K562 treated with DMSO at 1 percent for 4 hours (cell line): ENCODE data around the gene PSMG4. TPM values are rescaled to one million over a fixed set of nuclear protein-coding genes. Genes with fewer than 3 reads are reported as not detected.

Source experiments
- total RNA-seq: library from RNA; unstranded; fragments of 300-600 nt; gene quantifications from 2 replicates; pipeline ENCODE4 v1.2.3, GENCODE V29; 2022; ENCODE audit not compliant: insufficient read depth

PSMG4 gene
- total RNA-seq: 52.5 and 74.8 TPM in 2 replicates

DNA sequence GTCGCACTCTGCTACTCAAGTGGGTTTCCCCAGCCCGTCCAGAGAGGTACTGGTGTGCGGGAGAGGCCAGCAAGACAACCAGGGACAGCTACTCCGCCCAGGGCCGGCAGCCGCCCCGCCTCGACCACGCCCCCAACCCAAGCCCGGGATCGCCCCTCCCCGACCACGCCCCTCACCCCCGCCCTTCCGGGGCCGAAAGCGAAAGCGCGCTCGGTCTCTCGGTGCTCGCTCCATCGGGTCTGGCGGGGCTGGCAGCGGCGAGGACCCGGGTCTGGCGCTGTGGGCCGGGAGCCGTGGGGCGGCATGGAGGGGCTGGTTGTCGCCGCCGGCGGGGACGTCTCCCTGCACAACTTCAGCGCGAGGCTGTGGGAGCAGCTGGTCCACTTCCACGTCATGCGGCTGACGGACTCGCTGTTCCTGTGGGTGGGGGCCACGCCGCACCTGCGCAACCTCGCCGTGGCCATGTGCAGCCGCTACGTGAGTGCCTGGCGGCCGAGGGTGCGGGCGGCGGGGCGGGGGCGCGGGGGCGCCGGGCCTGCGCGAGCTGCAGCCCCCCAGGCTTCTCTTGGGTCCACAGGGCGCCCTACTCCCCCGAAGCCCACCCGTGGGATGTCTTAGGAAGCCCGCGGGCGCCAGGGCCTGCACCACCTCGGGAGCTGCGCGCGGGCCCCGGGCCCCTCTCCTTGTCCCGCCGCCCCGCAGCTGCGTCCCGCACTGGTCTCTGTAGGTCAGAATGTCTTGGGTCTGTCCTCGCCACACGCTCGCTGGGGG is at the start of gene PSMG4:
Gene PSMG4 (plus strand): TSS at position 228 of the 771 bp plus-strand sequence. CDS start 76 bp downstream, at position 304.

DNA sequence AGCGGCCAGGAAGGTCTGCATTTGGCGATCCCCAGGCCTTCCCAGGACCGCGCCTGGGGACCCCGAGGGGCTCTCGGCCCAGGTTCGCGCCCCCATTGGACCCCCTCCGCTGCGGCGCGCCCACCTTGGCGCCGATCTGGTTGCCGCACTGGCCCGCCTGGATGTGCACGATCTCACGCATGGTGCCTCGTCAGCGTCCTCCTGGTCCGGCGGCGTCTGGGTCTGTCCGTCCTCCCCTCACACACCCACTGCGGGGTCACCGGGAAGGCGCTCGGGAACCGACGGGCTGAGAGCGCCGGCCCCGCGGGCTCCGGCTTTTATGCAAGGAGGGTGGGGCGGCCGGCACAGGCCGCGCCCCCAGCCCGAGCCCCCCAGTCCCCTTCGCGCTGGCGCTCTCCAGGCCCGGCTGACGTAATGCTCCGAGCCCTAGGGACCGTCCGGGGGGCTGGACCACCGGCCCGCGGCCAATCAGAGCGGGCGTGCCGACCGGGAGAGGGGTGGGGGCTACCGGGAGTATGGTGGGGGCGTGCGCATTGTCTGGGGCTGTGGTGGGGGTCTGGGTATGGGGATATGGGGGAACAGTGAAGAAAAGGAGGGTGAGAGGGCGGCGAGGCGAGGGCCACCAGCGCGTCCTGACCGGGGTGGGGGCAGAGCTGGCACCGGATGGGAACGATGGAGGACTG is 31.2 kb upstream of the PSMG4 start, which contains the start of gene TUBB2B:
Gene TUBB2B (minus strand): TSS at position 291 of the 683 bp plus-strand sequence. CDS start 110 bp downstream, at position 181.

Other genes starting within 250 kb of the PSMG4 start
- gene RIPK1, start 190.5 kb upstream of the PSMG4 start, total RNA-seq: 27.7 and 31.5 TPM in 2 replicates
- gene BPHL, start 140.2 kb upstream of the PSMG4 start, total RNA-seq: 6.7 and 8.8 TPM in 2 replicates
- 129 and 133 TPM in 2 replicates for gene TUBB2A, start 101.4 kb upstream of the PSMG4 start, total RNA-seq
- gene TUBB2B, start 31.3 kb upstream of the PSMG4 start, total RNA-seq: 12.9 and 13.1 TPM in 2 replicates
- 5.4 and 9.7 TPM in 2 replicates for gene SLC22A23, start 198.1 kb downstream of the PSMG4 start, total RNA-seq